HepG2 (cell line): ENCODE data around the gene CFAP97D1. TPM values are rescaled to one million over a fixed set of nuclear protein-coding genes. Genes with fewer than 3 reads are reported as not detected.
A peak's percentile ranks its signal among the peaks of the same experiment; 100 is the strongest.

Source experiments
- BRD4 ChIP-seq: sonication (generic); formaldehyde crosslinking; IDR thresholded peaks from 2 replicates; pipeline ENCODE4 v1.4.0; 2020; ENCODE audit warnings: missing genetic modification reagents
- FOSL2 ChIP-seq: sonication (generic); formaldehyde crosslinking; IDR thresholded peaks from 2 replicates; pipeline ENCODE4 v1.4.0; 2020; ENCODE audit warnings: missing genetic modification reagents
- GTF3A ChIP-seq: sonication (generic); formaldehyde crosslinking; conservative IDR thresholded peaks from 2 replicates; pipeline ENCODE4 v1.4.0; 2020; ENCODE audit warnings: mild to moderate bottlenecking, missing genetic modification reagents
- KDM1A ChIP-seq: IDR thresholded peaks from 2 replicates; pipeline ENCODE4 v1.6.1; 2016; ENCODE audit warnings: missing compliant biosample characterization
- KDM6A ChIP-seq: IDR thresholded peaks from 2 replicates; pipeline ENCODE4 v1.6.1; 2016; ENCODE audit warnings: low read depth
- ONECUT2 ChIP-seq: sonication (generic); formaldehyde crosslinking; IDR thresholded peaks from 2 replicates; pipeline ENCODE4 v1.4.0; 2020; ENCODE audit warnings: missing genetic modification reagents
- SIX4 ChIP-seq: sonication (generic); formaldehyde crosslinking; IDR thresholded peaks from 2 replicates; pipeline ENCODE4 v1.4.0; 2020; ENCODE audit warnings: missing genetic modification reagents
- TCF12 ChIP-seq, 2 experiments: fragments of 450-650 bp in 1 of 2; sonication (generic) in 1 of 2; formaldehyde crosslinking in 1 of 2; IDR thresholded peaks; 2 replicates each; pipeline versions ENCODE4 v1.6.1 to v1.8.0; 2017 to 2022; ENCODE audit warnings: antibody characterized with exemption in 1 of 2, mild to moderate bottlenecking in 1 of 2, missing genetic modification reagents in 1 of 2, moderate library complexity in 1 of 2
- ZNF205 ChIP-seq: IDR thresholded peaks from 2 replicates; pipeline ENCODE4 v1.6.1; 2018; ENCODE audit warnings: missing biosample characterization, missing genetic modification reagents
- ZNF781 ChIP-seq: sonication (generic); formaldehyde crosslinking; IDR thresholded peaks from 2 replicates; pipeline ENCODE4 v1.5.1; 2020; ENCODE audit warnings: borderline replicate concordance, mild to moderate bottlenecking, missing genetic modification reagents; ENCODE audit errors: not compliant biosample characterization
- ZNF839 ChIP-seq: sonication (generic); formaldehyde crosslinking; IDR thresholded peaks from 2 replicates; pipeline ENCODE4 v1.4.0; 2020; ENCODE audit warnings: missing genetic modification reagents, mild to moderate bottlenecking, borderline replicate concordance
- polyA plus RNA-seq, 8 experiments: library from polyadenylated mRNA; depleted of rRNA in 3 of 8; stranded (reverse) in 7 of 8; unstranded in 1 of 8; fragments of >200 nt; fragmentation: Illumina TruSeq in 4 of 8; extraction: Trizol in 4 of 8; gene quantifications; 2 replicates each; pipeline versions ENCODE4 v1.2.1 to v1.2.3, GENCODE V29; 2011 to 2016; ENCODE audit warnings: low read depth in 4 of 8, missing spikeins in 1 of 8, mixed read lengths in 1 of 8; ENCODE audit not compliant: insufficient read depth in 1 of 8
- total RNA-seq, 5 experiments: library from RNA; depleted of rRNA; stranded (reverse); fragments of >200 nt; fragmentation: Illumina TruSeq; extraction: Trizol; gene quantifications; 2 replicates each; pipeline ENCODE4 v1.2.3, GENCODE V29; 2016; ENCODE audit warnings: low read depth in 1 of 5
- TF ChIP-seq, protein P1 (sequence below): sonication (generic); formaldehyde crosslinking; conservative IDR thresholded peaks from 2 replicates; pipeline ENCODE4 v1.8.1; 2023; ENCODE audit warnings: missing genetic modification reagents
- TF ChIP-seq, protein P2 (sequence below), 2 experiments: sonication (generic) in 1 of 2; formaldehyde crosslinking in 1 of 2; IDR thresholded peaks; 2 replicates each; pipeline versions ENCODE4 v1.4.0 to v1.6.1; 2016 to 2020; ENCODE audit warnings: borderline replicate concordance in 1 of 2, low read depth in 1 of 2, mild to moderate bottlenecking in 1 of 2, missing genetic modification reagents in 1 of 2
- TF ChIP-seq, protein P3 (sequence below): sonication (generic); formaldehyde crosslinking; IDR thresholded peaks from 2 replicates; pipeline ENCODE4 v1.8.0; 2022; ENCODE audit warnings: missing genetic modification reagents, low read depth, mild to moderate bottlenecking, borderline replicate concordance
- TF ChIP-seq, protein P4 (sequence below): sonication (generic); formaldehyde crosslinking; IDR thresholded peaks from 2 replicates; pipeline ENCODE4 v1.4.0; 2020; ENCODE audit warnings: mild to moderate bottlenecking, low read depth, missing genetic modification reagents
- TF ChIP-seq, protein P5 (sequence below): sonication (generic); formaldehyde crosslinking; IDR thresholded peaks from 2 replicates; pipeline ENCODE4 v1.4.0; 2020; ENCODE audit warnings: mild to moderate bottlenecking, missing genetic modification reagents
- TF ChIP-seq, protein P6 (sequence below): sonication (generic); formaldehyde crosslinking; IDR thresholded peaks from 2 replicates; pipeline ENCODE4 v1.8.0; 2022; ENCODE audit warnings: mild to moderate bottlenecking, missing genetic modification reagents

The CFAP97D1 gene
- total and polyA plus RNA-seq, 2 of the 13 experiments (the other 11 are each of a cell fraction or from before 2014, with no cell fraction given), result 0.02 TPM; not detected in 1

DNA sequence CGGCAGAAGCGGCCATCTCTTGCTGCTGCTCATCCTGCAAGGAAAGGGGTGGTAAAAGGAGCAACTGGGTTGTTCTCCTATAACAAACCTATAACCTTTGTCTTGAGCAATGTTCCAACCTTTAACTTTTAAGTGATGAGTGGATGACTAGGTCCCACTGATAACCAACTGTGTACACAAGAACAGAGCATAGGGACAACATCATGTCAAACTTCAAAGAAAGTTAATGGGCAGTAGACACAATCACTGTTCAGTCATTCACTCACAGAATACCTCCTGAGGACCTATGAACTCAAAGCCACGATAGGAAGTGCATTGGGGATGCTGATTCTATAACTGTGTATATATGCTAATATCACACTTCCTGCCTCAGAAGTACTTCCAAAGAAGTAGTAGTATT, 21.6 kb downstream of the CFAP97D1 start (continued):
- TF ChIP-seq, protein P1, sequence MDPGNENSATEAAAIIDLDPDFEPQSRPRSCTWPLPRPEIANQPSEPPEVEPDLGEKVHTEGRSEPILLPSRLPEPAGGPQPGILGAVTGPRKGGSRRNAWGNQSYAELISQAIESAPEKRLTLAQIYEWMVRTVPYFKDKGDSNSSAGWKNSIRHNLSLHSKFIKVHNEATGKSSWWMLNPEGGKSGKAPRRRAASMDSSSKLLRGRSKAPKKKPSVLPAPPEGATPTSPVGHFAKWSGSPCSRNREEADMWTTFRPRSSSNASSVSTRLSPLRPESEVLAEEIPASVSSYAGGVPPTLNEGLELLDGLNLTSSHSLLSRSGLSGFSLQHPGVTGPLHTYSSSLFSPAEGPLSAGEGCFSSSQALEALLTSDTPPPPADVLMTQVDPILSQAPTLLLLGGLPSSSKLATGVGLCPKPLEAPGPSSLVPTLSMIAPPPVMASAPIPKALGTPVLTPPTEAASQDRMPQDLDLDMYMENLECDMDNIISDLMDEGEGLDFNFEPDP, result no peak
- TF ChIP-seq ZNF839 (CRISPR knock-in tag) (no peak), KDM6A (CRISPR knock-in tag) (no peak), BRD4 (no peak), ZNF781 (CRISPR knock-in tag) (no peak), GTF3A (CRISPR knock-in tag) (no peak), TCF12 (IDR thresholded peaks at IDR 0.05) (no peak), TCF12 (CRISPR knock-in tag; IDR thresholded peaks at IDR 0.05) (peak; percentile 26; the same call in 1 of the 2 replicates), KDM1A (CRISPR knock-in tag) (peak; percentile 98), SIX4 (peak; percentile 58; the same call in 1 of the 2 replicates), FOSL2 (CRISPR knock-in tag) (peak; percentile 96), ZNF205 (peak; percentile 85), ONECUT2 (CRISPR knock-in tag) (no peak)
- TF ChIP-seq, protein P2, sequence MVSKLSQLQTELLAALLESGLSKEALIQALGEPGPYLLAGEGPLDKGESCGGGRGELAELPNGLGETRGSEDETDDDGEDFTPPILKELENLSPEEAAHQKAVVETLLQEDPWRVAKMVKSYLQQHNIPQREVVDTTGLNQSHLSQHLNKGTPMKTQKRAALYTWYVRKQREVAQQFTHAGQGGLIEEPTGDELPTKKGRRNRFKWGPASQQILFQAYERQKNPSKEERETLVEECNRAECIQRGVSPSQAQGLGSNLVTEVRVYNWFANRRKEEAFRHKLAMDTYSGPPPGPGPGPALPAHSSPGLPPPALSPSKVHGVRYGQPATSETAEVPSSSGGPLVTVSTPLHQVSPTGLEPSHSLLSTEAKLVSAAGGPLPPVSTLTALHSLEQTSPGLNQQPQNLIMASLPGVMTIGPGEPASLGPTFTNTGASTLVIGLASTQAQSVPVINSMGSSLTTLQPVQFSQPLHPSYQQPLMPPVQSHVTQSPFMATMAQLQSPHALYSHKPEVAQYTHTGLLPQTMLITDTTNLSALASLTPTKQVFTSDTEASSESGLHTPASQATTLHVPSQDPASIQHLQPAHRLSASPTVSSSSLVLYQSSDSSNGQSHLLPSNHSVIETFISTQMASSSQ (IDR thresholded peaks at IDR 0.05; ENCODE audit: low read depth), result peak; percentile 77
- TF ChIP-seq, protein P2 (CRISPR knock-in tag; IDR thresholded peaks at IDR 0.05; ENCODE audit: borderline replicate concordance), result peak; percentile 78
- TF ChIP-seq, protein P3, sequence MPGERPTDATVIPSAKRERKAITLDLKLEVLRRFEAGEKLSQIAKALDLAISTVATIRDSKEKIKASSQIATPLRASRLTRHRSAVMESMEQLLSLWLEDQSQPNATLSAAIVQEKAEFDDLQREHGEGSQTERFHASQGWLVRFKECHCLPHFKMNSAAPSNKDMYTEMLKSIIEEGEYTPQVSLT (CRISPR knock-in tag), result no peak
- TF ChIP-seq, protein P4, sequence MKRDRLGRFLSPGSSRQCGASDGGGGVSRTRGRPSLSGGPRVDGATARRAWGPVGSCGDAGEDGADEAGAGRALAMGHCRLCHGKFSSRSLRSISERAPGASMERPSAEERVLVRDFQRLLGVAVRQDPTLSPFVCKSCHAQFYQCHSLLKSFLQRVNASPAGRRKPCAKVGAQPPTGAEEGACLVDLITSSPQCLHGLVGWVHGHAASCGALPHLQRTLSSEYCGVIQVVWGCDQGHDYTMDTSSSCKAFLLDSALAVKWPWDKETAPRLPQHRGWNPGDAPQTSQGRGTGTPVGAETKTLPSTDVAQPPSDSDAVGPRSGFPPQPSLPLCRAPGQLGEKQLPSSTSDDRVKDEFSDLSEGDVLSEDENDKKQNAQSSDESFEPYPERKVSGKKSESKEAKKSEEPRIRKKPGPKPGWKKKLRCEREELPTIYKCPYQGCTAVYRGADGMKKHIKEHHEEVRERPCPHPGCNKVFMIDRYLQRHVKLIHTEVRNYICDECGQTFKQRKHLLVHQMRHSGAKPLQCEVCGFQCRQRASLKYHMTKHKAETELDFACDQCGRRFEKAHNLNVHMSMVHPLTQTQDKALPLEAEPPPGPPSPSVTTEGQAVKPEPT (CRISPR knock-in tag), result no peak
- TF ChIP-seq, protein P5, sequence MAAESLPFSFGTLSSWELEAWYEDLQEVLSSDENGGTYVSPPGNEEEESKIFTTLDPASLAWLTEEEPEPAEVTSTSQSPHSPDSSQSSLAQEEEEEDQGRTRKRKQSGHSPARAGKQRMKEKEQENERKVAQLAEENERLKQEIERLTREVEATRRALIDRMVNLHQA, result no peak
- TF ChIP-seq, protein P6, sequence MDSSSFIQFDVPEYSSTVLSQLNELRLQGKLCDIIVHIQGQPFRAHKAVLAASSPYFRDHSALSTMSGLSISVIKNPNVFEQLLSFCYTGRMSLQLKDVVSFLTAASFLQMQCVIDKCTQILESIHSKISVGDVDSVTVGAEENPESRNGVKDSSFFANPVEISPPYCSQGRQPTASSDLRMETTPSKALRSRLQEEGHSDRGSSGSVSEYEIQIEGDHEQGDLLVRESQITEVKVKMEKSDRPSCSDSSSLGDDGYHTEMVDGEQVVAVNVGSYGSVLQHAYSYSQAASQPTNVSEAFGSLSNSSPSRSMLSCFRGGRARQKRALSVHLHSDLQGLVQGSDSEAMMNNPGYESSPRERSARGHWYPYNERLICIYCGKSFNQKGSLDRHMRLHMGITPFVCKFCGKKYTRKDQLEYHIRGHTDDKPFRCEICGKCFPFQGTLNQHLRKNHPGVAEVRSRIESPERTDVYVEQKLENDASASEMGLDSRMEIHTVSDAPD (CRISPR knock-in tag), result peak; percentile 59; the same call in 1 of the 2 replicates
